GM21576 (cell line): ENCODE measurements around the gene AP3D1.
A peak's percentile ranks its signal among the peaks of the same experiment; 100 is the strongest.

Experiments used
- ATAC-seq: cut with Tn5 transposase; IDR thresholded peaks from one replicate; pipeline ENCODE4 v1.9.1; 2021; ENCODE audit warnings: mild to moderate bottlenecking, moderate library complexity; ENCODE audit not compliant: unreplicated experiment

Gene AP3D1

DNA sequence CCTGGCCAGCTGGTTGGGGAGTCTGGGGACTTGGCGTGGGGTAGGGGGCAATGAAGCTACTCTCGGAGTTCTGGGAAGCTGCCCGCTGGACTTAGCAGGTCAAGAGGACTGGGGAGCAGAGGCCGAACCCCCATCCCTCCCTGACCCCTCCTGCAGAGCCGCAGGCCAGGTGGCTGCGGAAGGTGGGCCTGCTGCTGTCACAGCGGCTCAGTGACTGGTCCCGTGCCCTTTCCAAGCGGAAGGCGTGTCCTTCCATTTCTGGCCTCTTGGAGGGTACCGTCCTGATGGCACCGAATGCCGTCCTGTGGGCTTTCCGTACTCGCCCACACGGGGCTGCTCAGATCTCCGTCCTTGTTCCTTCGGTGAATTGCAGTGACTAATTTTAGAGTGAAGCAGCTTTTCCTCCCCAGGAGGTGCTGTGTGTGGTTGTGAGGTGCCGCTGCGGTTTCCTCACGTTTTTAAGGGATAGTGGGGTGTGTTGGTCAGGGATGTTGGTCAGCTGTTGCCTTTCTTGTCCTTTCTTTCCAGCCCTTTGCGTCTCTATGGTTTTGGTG is 33.1 kb upstream of the AP3D1 start:
- no peak for ATAC-seq

DNA sequence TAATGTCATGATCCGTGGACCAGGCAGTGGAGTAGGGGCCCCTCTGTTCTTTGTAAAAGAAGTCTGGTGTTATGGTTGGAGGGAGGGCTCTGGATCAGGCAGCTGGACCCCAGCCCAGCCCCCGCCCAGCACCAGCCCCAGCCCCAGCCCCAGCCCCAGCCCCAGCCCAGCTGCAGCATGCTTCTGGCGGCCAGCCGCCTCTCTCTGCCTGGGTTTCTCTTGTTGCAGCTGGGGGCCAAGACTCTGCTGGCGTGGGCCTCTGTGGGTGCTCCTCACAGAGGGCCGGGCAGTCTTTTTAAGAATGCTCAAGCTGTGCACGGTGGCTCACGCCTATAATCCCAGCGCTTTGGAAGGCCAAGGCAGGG is 30.2 kb upstream of the AP3D1 start:
- no peak for ATAC-seq

DNA sequence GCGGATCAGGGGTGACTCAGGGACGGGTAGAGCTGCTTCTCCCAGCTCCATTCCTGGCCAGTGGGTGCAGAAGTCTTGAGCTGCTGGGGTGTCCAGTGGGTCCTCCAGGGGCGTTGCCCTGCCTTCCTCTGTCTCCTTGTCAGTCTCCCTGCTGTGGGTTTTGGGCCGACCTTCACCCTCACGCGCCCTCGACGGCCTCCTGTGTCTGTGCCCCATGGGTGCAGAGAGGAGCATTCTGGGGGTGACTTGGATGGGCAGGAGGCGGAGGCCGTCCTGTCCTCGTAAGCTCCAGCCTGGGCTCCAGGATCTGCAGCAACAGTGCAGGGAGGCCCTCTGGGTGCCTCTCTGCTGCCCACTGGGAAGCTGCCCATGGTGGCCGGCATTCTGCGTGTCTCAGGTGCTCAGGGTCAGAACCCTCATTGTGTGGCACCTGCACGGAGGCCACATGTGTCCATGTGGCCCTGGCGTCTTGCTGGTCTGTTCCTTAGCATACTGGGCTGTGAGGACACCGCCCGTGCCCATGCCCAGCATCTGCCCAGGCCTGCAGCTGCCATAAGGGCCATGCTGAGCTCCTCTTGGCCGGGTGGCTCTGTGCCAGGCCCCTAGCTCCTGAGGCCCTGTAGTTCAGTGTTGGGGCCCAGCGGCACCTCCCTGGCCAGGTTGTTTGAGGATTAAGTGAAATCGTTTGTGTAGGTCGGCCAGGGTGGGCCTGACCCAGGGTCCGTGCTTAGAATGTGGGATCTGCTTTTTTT is 29.7 kb upstream of the AP3D1 start:
- ATAC-seq = no peak

DNA sequence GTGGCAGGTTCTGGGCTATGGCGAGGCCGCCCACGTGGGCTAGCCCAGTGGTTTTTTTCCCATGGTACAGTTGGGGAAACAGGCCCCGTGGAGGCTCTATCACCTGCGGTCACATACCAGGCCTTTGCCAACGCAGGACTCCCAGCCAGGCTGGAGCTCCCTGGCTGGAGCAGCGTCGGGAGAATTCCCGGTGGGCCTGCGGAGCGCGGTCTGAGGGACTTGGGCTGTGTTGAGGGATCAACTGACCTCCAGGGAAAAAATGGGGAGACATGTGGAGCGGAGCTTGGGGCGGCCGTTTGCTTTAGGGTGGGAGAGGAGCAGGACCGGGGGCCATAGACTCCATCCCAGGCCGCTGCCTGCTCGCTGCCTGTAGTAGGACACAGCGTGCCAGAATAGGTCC is 28.7 kb upstream of the AP3D1 start:
- no peak for ATAC-seq

DNA sequence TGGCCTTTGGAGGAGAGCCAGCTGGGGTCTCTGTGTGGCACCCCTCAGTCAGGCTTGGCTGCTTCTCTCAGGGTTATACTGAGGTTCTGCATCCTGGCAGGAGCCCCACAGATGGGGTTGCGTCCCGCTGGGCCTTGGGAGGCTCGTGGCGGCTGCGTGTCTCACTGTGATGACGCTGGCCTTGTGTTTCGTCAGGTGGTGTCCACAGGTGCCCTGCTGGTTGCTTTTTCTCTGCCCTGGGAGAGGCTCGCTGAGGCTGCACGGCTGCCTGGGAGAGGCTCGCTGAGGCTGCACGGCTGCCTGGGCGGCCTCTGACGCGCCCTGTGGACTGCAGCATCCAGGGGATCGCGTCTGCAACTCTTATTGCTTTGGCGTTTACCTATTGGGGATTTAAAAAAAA is 27.7 kb upstream of the AP3D1 start:
- ATAC-seq = no peak

DNA sequence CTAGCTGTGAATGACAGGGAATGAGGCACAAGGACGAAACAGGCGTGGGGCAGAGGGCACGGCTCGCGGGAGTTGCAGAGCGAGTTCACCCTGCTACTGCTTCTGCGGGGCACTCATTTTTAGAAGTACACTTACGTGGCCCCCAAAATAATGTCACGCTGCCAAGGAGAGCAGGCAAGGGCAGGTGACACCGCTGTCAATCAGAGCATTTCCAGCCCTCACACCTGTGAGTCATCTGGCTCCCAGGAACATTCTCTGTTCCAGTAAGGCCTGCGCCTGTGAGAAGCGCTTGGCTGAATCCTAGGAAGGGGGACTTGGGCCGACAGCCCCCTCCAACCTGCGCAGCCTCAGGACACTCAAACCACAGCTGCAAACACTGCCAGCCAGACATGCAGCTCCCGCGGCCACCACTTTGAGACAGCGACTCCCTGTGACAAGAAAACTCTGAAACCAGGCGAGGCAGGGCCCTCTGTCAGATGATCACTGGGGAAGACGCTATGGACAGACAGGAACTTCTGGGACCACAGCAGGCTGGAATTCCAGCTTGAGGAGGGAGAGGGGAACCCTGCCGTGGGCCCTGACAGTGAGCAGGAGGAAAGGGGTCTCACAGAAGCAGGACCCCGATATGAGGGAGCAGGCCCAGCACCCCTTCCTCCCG is 25.1 kb upstream of the AP3D1 start:
- ATAC-seq = no peak

DNA sequence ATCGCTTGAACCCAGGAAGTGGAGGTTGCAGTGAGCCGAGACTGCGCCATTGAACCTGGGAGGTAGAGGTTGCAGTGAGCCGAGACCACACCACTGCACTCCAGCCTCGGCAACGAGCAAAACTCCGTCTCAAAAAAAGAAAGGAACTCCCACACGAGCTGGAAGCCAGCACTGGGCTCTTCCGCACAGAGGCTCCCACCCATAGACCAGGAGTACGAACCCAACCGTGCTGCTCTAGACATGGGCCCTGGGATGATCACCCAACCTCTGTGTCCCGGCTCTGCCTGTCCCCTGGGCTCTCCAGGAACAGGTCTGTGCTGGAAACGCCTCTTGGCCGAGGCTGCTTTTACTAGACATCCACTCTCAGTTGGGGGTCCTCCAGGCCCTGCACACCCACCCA is 24.4 kb upstream of the AP3D1 start:
- no peak for ATAC-seq

DNA sequence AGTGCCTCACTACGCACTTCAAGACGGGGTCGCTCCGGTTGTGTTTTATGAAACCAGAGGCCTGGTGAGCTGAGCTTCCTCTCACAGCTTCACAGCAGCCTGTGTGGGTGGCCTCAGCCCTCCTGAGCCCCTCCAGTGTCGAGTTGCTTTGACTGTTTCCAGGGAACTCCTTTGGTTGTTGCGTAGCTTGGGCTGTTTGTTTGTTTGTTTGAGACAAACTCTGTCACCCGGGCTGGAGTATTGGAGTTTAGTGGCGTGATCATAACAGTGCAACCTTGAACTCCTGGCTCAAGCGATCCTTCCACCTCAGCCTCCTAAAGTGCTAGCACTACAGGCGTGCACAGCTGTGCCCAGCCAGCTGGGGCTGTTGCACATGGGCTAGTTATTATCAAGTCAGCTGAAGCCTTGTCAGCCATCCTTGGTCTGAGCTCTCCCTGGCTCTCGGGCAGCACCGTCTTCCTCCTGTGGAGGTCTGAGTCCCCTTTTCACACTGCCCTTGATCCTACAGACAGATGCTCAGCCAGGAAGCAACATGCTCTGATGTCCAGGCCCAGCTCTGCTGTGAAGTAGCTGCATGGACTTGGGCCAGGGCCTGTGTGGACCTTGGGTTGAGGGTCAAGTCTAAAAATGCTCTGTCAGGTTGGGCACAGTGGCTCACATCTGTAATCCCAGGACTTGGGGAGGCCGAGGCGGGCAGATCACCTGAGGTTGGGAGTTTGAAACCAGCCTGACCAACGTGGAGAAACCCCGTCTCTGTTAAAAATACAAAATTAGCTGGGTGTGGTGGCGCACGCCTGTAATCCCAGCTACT is 22.6 kb upstream of the AP3D1 start:
- ATAC-seq = no peak

DNA sequence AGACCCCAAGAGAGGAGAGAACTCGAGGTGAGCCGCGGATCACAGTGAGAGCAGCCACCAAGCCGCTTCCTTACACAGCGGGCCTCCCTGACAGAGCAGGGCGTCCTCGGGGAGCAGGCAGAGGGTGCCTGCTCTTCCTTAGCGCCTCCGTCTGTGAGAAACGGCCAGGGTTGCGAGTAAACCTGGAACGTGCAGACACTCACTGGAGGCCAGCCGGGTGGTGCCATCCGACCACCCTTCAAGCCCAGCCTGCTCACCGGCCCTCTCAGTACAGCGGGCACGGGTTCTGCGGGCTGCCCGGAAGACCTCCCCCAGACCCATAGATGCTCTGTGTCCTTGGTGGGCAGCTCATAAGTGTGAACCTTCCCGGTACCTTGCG is 22.0 kb upstream of the AP3D1 start:
- no peak for ATAC-seq

DNA sequence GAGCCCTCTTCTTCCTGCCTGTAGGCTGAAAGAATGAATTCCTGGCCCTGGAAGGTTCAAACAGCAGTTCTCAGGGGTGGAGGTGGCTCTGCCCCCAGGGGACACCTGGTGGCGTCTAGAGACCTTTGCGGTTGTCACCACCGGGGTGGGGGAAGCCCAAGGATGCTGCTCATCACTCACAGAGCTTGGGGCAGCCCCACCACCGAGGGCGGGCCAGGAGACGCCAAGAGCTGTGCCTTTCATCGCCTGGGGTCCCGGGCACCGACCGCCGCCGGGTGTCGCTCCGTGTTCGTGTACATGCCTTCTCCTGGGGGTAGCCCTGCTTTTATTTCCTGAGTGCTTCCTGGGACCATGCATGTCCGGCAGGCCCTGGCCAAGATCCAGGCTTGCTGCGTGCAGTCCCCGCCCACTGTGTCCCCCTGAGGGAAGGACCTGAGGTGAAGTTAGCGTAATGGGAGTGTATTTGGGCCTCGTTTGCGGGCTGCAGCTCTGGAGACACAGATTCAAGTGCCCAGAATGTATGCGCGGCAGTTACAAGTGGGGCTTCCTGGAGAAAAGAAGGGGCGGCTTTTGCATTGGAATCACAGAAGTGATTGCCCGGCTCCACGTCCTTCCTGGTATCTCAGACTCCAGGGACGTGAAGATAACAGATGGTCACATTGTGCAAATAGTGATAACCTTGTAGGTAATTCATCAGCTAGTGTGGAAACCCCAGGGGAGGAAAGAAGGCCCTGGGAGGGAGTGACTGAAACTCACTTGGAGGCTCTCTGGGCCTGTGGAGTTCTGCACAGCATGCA is 20.2 kb upstream of the AP3D1 start:
- ATAC-seq = peak; percentile 40

DNA sequence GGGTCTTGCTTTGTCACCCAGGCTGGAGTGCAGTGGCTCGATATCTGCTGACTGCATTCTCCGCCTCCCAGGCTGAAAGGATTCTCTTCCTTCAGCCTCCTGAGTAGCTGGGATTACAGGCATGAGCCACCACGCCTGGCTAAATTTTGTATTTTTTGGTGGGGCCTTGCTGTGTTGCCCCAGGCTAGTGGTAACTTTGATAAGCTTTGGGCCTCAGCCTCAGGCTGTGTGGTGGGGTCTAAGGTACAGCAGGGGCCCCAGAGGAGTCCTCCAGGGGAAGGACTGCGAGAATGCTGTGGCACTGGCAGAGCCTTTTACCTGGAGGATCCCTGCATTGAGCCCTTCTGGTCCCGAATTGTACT is 19.6 kb upstream of the AP3D1 start:
- ATAC-seq = no peak

DNA sequence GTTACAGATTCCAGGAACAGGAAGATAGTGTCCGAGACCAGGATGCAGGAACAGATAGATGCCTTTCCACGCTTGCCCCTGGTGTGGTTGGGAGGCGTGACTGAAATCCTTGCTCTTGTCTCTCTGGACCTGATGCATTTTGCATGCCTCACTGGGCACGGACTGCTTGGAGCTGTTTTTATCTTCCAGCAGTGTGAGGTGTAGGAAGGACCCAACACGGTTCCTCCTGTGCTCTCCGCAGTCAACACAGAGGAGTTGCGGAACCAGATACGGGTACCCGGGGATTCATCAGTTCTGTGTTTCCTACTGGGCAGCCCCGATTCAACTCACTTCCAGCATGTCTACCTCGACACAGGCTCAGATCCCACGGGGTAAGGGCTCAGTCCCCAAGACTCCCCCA is 18.9 kb upstream of the AP3D1 start:
- no peak for ATAC-seq

DNA sequence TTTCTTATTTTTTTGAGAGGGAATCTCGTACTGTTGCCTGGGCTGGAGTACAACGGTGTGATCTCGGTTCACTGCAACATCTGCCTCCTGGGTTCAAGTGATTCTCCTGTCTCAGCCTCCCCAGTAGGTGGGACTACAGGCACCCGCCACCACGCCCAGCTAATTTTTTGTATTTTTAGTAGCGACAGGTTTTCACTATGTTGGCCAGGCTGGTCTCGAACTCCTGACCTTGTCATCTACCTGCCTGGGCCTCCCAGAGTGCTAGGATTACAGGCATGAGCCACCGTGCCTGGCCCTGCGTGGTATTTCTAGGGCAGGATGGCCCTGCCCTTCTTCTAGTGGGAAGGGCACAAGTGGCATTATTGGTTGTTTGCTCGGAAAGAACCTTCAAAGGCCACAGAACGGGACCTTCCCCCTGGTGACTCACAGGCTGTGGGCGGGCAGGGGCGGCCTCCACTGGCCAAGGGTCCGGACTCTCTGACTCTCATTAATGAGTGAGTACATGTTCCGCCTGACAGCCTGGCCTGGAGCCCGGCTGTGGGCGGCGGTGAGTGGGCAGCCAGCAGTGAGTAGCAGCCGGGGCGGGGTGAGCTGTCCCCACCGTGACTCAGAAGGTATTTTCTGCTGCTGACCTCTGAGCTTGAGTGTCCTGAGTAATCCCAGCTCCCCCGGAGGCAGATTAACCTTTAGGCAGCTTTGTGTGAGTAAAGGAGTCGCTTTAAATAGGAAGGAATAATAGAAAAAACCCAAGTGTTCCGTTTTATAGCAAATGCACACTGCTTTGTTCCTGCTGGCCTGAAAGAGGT is 17.5 kb upstream of the AP3D1 start:
- ATAC-seq = peak; percentile 43

DNA sequence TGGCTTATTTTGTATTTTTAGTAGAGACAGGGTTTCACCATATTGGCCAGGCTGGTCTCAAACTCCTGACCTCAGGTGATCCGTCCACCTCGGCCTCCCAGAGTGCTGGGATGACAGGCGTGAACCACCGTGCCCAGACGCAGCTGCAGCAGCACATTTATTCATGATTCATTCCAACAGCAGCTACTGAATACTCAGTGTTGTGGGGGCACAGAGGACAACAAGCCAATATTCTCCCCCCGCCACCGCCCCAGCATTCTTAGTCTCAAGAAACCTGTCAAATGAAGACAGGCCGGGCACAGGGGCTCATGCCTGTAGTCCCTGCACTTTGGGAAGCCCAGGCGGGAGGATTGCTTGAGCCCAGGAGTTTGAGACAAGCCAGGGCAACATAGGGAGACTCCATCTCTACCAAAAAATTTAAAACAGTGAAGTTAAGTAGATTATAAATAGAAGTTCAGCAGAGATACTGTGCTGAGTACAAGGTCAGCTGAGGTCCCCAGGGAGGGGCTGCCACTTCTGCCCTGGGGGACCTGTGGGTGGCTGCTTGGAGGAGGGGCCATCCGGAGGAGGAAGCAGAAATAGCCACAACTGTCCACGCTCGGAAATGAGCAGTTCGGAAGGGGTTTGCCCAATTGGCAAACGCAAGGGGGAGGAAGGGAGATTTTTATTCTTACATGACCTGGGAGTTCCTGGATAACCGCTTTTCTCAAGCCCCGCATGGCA is 16.7 kb upstream of the AP3D1 start:
- no peak for ATAC-seq

DNA sequence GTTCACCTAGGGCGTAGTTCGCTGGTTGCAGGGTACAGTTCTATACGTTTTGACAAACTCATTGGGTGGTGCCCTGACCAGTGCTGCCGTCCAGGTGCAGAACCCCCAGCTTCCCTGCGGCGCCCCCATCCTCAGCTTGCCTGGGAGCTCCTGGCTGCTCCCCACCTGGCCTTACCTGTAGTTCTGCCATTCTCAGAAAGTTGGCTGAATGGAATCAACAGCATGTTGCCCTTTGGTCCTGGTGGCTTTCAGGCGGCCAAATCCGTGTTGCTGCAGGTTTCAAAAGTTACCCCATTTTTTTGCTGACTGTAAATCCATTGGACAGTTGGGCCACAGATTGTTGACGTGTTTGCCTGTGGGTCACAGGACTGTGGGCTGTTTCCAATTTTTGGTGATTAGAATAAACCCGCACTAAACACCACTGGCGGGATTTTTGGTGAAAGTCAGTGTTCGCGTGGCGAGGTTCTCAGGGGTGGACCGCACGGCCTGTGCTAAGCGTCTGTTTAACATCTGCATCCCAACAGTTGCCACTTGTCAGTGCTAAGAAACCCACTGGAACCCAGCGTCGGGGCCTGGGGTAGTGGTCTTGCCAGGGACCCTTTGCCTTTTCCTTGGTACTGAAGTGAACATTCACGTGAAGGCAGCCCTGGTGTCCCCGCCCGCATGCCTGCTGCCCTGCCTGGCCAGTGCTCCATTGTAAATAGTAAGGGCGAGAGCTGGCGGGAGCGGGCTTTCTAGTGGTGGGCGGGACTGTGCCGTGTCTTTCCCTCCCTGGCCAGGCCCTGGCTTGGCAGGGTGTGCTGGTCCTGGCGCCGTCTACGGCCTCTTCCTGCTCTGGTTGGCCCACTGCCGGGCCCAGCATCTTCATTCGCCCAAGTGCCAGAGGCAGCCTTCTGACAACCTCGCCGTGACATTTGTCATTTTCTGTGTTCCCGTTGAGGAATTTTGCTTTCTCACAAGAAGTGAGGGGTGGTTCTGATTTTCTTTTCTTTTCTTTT is 15.7 kb upstream of the AP3D1 start:
- no peak for ATAC-seq

DNA sequence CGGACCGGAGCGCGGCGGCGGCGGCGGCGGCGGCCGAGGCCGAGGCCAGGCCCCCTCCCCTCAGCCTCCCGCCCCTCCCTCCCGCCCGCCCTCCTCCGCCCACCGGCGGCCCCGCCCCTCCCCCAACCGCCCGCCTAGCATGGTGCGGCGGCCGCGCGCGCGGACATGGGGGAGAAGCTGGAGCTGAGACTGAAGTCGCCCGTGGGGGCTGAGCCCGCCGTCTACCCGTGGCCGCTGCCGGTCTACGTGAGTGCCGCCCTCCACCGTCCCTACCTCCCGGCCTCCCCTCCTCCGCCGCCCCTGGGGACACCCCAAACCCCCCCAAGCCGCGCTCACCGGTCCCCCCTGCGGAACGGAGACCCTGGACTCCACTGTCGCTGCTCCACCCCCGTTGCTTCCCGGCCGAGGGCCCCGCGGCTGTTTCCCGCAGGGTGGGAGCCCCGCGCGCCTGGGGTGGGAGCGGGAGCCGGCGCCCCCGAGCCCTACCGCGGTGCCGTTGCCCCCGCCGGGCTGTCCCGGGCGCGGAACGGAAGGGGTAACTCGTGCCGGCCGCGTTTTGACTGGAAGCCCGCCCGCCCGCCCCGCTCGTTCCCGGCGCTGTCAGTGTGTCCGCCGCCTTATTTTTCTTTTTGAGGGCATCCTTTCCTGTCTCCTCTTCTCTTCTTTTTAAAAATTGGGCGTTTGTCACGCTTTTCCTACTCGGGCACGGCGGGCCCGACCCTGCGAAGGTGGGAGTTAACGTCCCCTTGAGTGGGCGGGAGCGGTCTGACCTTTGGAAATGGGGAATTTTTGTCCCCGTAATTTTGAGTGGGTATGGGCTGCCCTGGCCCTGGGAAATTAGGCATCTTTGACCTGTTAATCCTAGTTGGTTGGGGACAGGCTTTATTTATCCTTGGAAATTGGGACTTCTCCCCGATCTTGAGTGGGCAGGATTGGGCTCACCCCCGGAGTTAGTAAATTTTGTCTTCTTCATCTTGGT is 12.9 kb upstream of the AP3D1 start:
- ATAC-seq = no peak

DNA sequence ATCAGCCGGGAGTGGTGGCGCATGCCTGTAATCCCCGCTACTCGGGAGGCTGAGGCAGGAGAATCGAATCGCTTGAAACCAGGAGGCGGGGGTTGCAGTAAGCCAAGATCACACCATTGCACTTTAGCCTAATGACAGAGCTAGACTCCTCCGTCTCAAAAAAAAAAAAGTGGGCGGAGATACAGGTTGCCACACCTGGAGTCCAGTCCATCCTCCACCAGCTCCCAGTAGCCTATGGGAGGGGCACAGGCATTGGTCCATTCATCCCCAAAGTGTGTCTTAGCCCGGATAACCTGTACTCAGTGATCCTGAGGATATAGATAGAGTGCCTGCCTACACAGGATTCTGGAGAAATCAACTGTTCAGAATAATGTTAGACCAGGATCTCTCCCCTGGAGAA is 9.0 kb upstream of the AP3D1 start:
- no peak for ATAC-seq
